MM.1S (cell line): ENCODE results near the gene CNTN6.

ENCODE experiments used
- EZH2 ChIP-seq: fragments of 300-600 bp; sonication (generic); optimal IDR thresholded peaks from 2 replicates; pipeline ENCODE3; 2017; ENCODE audit warnings: low read depth, mild to moderate bottlenecking, antibody characterized with exemption, low read length, mixed read lengths
- TF ChIP-seq, protein P1 (sequence below): fragments of 300-600 bp; sonication (generic); IDR thresholded peaks from 2 replicates; pipeline ENCODE4 v1.5.1; 2016; ENCODE audit warnings: antibody characterized with exemption, low read length, mixed read lengths

DNA sequence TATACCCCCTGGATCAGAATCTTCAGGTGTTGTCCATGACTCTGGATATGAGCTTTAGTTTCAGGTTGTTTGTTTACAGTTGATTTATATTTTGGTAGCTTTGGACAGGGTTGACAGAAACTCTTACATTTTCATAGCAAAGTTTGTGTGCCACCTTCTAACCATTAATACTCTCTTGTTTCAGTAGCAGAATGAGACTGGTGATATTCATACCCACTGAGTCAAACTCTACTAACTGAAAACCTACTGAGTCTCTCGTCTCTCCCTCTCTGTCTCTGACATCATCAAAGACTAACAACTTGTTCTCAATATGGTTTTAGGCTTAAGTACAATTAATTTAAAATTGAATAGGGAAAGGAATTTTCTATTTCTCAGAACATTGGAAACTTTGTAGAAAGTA, 282.3 kb downstream of the CNTN6 start:
- TF ChIP-seq, protein P1, sequence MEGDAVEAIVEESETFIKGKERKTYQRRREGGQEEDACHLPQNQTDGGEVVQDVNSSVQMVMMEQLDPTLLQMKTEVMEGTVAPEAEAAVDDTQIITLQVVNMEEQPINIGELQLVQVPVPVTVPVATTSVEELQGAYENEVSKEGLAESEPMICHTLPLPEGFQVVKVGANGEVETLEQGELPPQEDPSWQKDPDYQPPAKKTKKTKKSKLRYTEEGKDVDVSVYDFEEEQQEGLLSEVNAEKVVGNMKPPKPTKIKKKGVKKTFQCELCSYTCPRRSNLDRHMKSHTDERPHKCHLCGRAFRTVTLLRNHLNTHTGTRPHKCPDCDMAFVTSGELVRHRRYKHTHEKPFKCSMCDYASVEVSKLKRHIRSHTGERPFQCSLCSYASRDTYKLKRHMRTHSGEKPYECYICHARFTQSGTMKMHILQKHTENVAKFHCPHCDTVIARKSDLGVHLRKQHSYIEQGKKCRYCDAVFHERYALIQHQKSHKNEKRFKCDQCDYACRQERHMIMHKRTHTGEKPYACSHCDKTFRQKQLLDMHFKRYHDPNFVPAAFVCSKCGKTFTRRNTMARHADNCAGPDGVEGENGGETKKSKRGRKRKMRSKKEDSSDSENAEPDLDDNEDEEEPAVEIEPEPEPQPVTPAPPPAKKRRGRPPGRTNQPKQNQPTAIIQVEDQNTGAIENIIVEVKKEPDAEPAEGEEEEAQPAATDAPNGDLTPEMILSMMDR, result no peak
- TF ChIP-seq EZH2, result no peak
